GM18505 (cell line): Measurements from ENCODE around the gene TBC1D5.
A peak's percentile ranks its signal among the peaks of the same experiment; 100 is the strongest.

ENCODE experiments used
- ATAC-seq: cut with Tn5 transposase; IDR thresholded peaks from one replicate; pipeline ENCODE4 v1.9.1; 2021; ENCODE audit not compliant: unreplicated experiment
- POLR2A ChIP-seq: IDR thresholded peaks from 4 replicates; pipeline ENCODE4 v1.6.1; 2011; ENCODE audit warnings: borderline replicate concordance; ENCODE audit not compliant: insufficient read depth, insufficient read length; ENCODE audit errors: extremely low read depth

TBC1D5 gene

DNA sequence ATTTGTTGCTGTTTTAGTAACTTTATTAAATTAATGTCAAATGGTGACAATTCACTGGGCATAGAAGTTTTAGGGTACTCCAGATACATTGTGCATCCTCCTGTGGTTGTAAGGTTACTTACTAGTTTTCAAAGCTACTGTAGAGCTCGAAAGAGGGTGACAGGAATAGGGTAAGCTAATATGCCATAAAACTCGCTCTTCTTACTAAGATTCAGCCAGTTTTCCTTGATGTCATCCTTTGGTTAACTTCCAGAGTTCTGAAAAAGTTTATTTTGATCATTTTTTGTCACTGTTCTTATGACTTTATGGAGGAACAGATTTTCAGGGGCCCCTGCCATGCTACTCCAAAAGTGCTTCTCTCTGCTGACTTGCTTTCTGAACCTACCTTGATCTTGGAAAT lies 522.8 kb downstream of the TBC1D5 start:
- TF ChIP-seq POLR2A = no peak
- no peak for ATAC-seq

DNA sequence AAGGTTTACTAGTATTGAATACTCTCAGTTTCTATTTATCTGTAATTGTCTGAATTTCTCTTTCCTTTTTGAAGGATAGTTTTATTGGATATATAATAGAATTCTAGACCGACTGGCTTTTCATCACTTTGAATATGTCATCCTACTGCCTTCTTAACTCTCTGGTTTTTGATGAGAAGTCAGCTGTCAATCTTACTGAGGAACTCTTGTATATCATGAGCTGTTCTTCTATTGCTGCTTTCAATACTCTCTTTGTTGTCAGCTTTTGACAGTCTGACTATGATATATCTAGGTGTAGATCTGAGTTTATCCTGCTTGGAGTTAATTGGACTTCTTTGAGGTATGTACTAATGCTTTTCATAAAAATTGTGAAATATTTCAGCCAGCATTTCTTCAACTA lies 523.8 kb downstream of the TBC1D5 start:
- no peak for ATAC-seq
- TF ChIP-seq POLR2A = no peak

- no peak for ATAC-seq
- no peak for TF ChIP-seq POLR2A
Measured at GRCh38 chr3:17217588-17217987, 524.8 kb downstream of the TBC1D5 start.

DNA sequence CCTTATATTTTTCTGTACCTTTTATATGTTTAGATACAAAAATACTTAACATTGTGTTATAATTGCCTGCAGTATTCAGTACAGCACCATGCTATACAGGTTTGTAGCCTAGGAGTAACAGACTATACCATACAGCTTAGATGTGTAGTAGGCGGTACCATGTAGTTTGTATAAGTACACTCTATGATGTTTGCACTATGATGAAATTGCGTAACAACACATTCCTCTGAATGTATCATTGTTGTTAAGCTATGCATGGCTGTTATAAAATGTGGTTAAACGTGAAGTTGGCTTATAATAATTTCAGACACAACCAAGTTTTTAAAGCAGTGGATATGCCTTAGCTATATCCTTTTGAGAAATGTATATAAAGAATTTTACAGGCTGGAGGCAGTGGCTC lies 529.3 kb downstream of the TBC1D5 start:
- TF ChIP-seq POLR2A = no peak
- ATAC-seq = no peak

DNA sequence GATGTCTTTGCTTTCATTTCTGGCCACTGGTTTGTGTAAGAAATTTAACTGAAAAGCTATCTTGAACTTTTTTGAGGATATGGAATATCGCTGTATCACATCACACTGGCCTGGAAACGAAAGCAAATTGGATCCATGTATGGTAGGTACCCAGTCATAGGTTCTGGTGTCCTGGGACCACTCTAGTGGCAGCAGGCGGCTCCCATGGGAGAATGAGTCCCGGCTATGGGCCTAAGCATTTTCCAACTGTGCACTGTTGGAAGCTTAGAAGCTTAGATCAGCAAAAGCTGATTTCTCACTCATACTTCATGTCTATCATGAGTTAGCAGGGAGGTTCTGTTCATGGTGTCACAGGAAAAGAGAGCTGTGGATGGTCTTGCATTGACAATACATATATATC lies 534.5 kb downstream of the TBC1D5 start:
- no peak for TF ChIP-seq POLR2A
- ATAC-seq = no peak

GRCh38 chr3:17207019-17207418 lies 535.4 kb downstream of the TBC1D5 start:
- no peak for ATAC-seq
- TF ChIP-seq POLR2A = no peak

DNA sequence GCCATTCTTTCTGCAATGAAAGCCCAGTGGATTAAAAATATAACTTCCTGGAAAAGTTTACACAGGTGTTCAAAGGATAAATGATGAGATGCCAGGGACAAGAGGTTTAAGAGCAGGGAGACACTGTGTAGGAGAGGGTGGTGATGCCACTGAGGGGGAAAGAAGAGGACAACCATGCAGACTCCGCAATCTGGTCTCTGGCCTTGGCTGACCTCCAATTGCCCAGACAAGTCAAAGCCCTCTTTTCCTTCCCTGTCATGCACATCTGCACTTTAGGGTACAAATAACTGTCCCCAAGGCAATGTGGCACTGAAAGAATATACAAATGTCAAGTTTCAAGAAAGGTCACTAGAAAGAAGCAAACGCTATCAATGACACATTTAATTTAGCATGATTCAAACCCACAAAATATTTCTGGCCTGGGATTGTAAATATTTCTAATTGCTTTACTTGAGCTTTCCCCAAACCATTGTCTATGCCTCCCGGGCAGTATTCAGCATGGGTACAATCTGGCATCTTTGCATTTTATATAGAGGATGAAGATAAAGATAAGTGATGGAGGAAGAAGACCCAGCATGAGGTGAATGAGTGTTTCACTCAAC lies 538.3 kb downstream of the TBC1D5 start:
- ATAC-seq = no peak
- no peak for TF ChIP-seq POLR2A

GRCh38 chr3:17201538-17201937 lies 540.9 kb downstream of the TBC1D5 start:
- no peak for ATAC-seq
- TF ChIP-seq POLR2A = no peak

- no peak for TF ChIP-seq POLR2A
- ATAC-seq = peak; percentile 81
Measured at GRCh38 chr3:17195856-17196604, 546.4 kb downstream of the TBC1D5 start.

GRCh38 chr3:17195192-17195611 lies 547.2 kb downstream of the TBC1D5 start:
- no peak for TF ChIP-seq POLR2A
- peak; percentile 91 for ATAC-seq

DNA sequence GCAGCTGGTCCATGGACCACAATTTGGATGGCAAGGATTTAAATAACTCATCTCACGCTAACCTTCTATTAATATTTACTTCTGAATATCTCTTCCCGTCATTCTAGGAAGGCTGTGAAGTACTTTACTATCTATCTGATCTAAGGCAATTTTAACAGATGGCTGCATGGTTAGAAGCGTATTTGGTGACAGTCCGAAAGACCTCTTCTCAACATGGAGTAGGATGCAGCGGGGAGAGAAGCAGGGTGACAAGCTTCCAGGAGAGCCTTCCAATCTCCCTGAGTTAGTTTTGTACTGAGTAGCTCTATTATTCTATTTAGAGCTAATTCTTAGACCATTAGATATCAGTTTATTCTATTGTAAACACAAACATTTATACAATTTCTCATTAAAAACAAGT lies 548.3 kb downstream of the TBC1D5 start:
- no peak for TF ChIP-seq POLR2A
- no peak for ATAC-seq

DNA sequence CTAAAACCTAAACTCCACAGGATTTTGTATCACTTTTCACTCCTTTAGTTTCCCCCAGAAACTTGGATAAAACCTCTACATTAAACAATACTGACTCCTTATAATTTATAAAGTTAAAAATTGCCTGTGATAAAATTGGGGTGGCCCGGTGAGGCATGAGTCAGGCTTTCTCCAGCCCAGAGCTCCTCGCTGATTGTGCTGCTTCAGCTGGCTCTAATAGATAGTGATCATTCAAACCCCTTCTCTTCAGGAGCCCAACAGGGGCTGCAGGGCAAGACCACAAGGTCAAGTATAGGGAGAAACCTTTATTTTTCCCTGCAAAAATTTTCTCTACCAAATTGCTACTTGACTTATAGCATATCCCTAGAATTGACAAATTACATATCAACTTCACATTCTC lies 549.4 kb downstream of the TBC1D5 start:
- no peak for TF ChIP-seq POLR2A
- ATAC-seq = no peak

DNA sequence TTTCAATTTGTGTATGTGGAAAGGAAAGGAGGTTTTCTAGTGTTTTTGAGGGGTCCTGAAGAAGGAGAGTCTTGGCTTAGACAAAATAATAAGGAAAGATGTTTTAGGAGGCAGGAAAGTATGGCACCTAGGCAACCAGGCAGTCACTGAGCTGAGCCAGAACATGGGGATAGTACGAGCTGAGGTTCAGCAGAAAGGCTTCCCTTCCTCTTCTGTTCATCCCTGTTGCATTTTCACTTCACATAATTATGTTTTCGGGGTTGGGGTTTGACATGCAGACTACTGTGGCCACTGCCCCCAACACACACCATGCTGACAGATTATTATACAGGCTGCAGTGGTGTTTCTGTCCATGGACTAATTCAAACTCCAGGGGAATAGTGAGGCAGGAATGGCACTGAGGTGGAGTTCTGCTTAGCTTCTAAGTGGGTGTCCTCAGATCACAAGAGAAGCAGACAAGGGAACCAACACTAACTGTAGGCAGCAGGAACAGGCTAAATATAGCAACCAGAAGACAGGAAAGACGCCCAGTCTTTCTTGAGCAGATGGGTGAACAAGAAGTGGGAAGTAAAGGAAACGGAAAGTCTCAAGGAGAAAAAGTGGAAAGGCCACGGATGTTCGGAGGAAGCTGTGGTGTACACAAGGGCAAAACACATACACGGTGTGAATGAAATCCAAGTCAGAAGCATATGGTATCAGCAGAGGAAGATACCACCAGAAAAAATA lies 551.9 kb downstream of the TBC1D5 start:
- no peak for ATAC-seq
- TF ChIP-seq POLR2A = no peak

GRCh38 chr3:17188378-17188777 lies 554.1 kb downstream of the TBC1D5 start:
- no peak for ATAC-seq
- no peak for TF ChIP-seq POLR2A

DNA sequence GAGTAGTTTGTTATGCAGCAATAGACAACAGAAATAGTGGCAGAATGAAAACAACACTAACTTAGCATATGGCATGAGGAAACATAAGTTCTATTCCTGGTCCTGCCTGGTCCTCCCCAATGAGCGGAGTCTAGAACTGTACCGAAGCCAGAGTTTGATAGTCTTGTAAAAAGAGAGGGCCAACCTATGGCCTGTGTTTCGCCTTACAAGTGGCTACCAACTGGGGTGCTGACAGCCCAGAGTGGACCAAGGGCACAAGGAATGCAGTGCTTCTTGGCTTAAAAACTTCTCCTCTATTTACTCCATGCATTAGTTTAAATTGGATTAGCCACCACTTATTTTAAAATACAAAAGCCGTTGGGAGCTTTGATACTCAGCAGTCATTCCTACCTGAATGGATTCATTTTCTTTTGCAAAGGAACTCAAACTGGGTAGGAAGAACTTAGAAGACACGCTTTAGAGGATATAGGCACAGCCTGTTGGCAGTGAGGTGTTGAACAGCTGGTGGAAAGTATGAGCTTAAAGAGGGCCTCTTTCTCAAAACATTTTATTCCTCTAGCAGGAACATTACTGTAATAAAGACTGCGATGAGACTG lies 554.7 kb downstream of the TBC1D5 start:
- no peak for ATAC-seq
- TF ChIP-seq POLR2A = no peak
